Right lobe of liver (tissue), 4 donors: ENCODE data around the gene DOK6.

Source experiments
- CTCF ChIP-seq, 4 donors: fragments of 200-600 bp in 3 of 4; fragments of 450-650 bp in 1 of 4; IDR thresholded peaks; one replicate each; pipeline versions ENCODE4 v1.5.1 to v1.8.0; 2016 to 2022; ENCODE audit warnings: antibody characterized with exemption in 4 of 4, mild to moderate bottlenecking in 2 of 4
- POLR2A ChIP-seq: fragments of 450-650 bp; IDR thresholded peaks from one replicate; pipeline ENCODE4 v1.6.1; 2017; ENCODE audit warnings: antibody characterized with exemption, mild to moderate bottlenecking
- donor health status: DM: no; HTN: no; CAD: no.
- donor health status: DM: no; HTN: no; CAD: no.
- donor health status: DM: no; HTN: yes; CAD: no.

DNA sequence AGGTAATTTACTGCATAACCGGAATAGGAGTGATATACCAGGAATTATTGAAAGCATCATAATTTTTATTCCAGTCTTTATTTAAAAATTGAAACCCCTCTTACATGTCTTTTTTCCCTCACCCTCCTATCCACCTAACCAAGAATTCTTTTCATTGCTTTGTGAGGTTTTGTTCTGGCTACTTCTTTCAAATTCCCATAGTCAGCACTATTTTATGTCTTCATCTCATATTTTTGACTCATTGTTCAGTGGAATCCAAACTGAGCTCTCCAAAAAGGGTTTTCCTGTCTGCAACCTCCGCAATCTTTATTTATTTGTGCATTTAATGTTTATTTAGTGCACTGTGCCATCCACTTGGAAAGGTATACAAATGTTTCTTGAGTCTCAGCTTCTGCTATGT is 128.5 kb downstream of the DOK6 start:
- TF ChIP-seq CTCF (IDR thresholded peaks at IDR 0.05) (no peak), POLR2A (no peak)
